T-helper 1 cell treated with Interleukin-12 subunit alpha and Interleukin-12 subunit beta and Interleukin-4 antibody, amounts not matched to agents 30 μg/mL and 1 μg/mL, for 36 hours (primary cell): Measurements from ENCODE around the gene RASSF10.

Source experiments
- H3K27ac Mint-ChIP-seq: one replicate; pipeline ENCODE4 v1.8.0; 2021; ENCODE audit warnings: mild to moderate bottlenecking, mixed read lengths
- H3K27me3 Mint-ChIP-seq: one replicate; pipeline ENCODE4 v1.8.0; 2021; ENCODE audit warnings: low read depth, mixed read lengths
- H3K36me3 Mint-ChIP-seq: one replicate; pipeline ENCODE4 v1.8.0; 2021; ENCODE audit warnings: low read depth, mixed read lengths
- H3K4me1 Mint-ChIP-seq: one replicate; pipeline ENCODE4 v1.8.0; 2021; ENCODE audit warnings: low read depth, mixed read lengths
- H3K4me3 Mint-ChIP-seq: one replicate; pipeline ENCODE4 v1.8.0; 2021; ENCODE audit warnings: mild to moderate bottlenecking, moderate library complexity, mixed read lengths
- H3K9me3 Mint-ChIP-seq: one replicate; pipeline ENCODE4 v1.8.0; 2021; ENCODE audit warnings: mixed read lengths

The RASSF10 gene

GRCh38 chr11:13008625-13009475, at the start of gene RASSF10:
Gene RASSF10 (plus strand): TSS chr11:13009316. CDS start chr11:13009577, 261 bp downstream.
- no peak within 1 kb of the TSS for H3K27ac Mint-ChIP-seq
- H3K36me3 Mint-ChIP-seq: no peaks in the 10 kb centered on the region
- H3K4me3 Mint-ChIP-seq: no peak within 1 kb of the TSS
- H3K27me3 Mint-ChIP-seq: peaks cover 74% of the 10 kb centered on the region
- H3K9me3 Mint-ChIP-seq: no peaks in the 10 kb centered on the region
- no peaks in the 10 kb centered on the region for H3K4me1 Mint-ChIP-seq

GRCh38 chr11:12961615-12962014, 47.5 kb upstream of the RASSF10 start:
- H3K36me3 Mint-ChIP-seq: no peaks in the 10 kb centered on the region
- H3K4me1 Mint-ChIP-seq: no peaks in the 10 kb centered on the region
- H3K4me3 Mint-ChIP-seq: no peak overlapping the region
- peaks cover 15% of the 10 kb centered on the region for H3K27me3 Mint-ChIP-seq
- H3K9me3 Mint-ChIP-seq: no peaks in the 10 kb centered on the region
- no peak overlapping the region for H3K27ac Mint-ChIP-seq

- Mint-ChIP-seq H3K4me3 (no peak overlapping the region), H3K36me3 (no peaks in the 10 kb centered on the region), H3K27ac (no peak overlapping the region), H3K27me3 (peaks cover 15% of the 10 kb centered on the region), H3K9me3 (no peaks in the 10 kb centered on the region), H3K4me1 (no peaks in the 10 kb centered on the region)
Observed at GRCh38 chr11:12962306-12962705, 46.8 kb upstream of the RASSF10 start.

GRCh38 chr11:12963051-12963450, 46.1 kb upstream of the RASSF10 start:
- no peak overlapping the region for H3K27ac Mint-ChIP-seq
- peaks cover 13% of the 10 kb centered on the region for H3K27me3 Mint-ChIP-seq
- H3K4me1 Mint-ChIP-seq: no peaks in the 10 kb centered on the region
- no peak overlapping the region for H3K4me3 Mint-ChIP-seq
- H3K9me3 Mint-ChIP-seq: no peaks in the 10 kb centered on the region
- no peaks in the 10 kb centered on the region for H3K36me3 Mint-ChIP-seq

- Mint-ChIP-seq H3K9me3 (no peaks in the 10 kb centered on the region), H3K4me1 (no peaks in the 10 kb centered on the region), H3K27ac (no peak overlapping the region), H3K27me3 (peaks cover 4% of the 10 kb centered on the region), H3K36me3 (no peaks in the 10 kb centered on the region), H3K4me3 (no peak overlapping the region)
Observed at GRCh38 chr11:12963792-12964536, 45.2 kb upstream of the RASSF10 start.

GRCh38 chr11:12964650-12965049, 44.5 kb upstream of the RASSF10 start:
- Mint-ChIP-seq H3K4me1 (no peaks in the 10 kb centered on the region), H3K36me3 (no peaks in the 10 kb centered on the region), H3K27ac (no peak overlapping the region), H3K4me3 (no peak overlapping the region), H3K27me3 (peaks cover 4% of the 10 kb centered on the region), H3K9me3 (no peaks in the 10 kb centered on the region)

- no peaks in the 10 kb centered on the region for H3K4me1 Mint-ChIP-seq
- H3K27me3 Mint-ChIP-seq: peaks cover 4% of the 10 kb centered on the region
- no peak overlapping the region for H3K27ac Mint-ChIP-seq
- H3K4me3 Mint-ChIP-seq: no peak overlapping the region
- H3K36me3 Mint-ChIP-seq: no peaks in the 10 kb centered on the region
- no peaks in the 10 kb centered on the region for H3K9me3 Mint-ChIP-seq
Observed at GRCh38 chr11:12966002-12966401, 43.1 kb upstream of the RASSF10 start.

- H3K4me1 Mint-ChIP-seq: no peaks in the 10 kb centered on the region
- no peaks in the 10 kb centered on the region for H3K9me3 Mint-ChIP-seq
- H3K27me3 Mint-ChIP-seq: peaks cover 12% of the 10 kb centered on the region
- H3K4me3 Mint-ChIP-seq: no peak overlapping the region
- no peaks in the 10 kb centered on the region for H3K36me3 Mint-ChIP-seq
- no peak overlapping the region for H3K27ac Mint-ChIP-seq
Observed at GRCh38 chr11:12968101-12968500, 41.0 kb upstream of the RASSF10 start.

GRCh38 chr11:12968826-12969225, 40.3 kb upstream of the RASSF10 start:
- H3K27me3 Mint-ChIP-seq: peaks cover 12% of the 10 kb centered on the region
- H3K4me1 Mint-ChIP-seq: no peaks in the 10 kb centered on the region
- H3K27ac Mint-ChIP-seq: no peak overlapping the region
- H3K4me3 Mint-ChIP-seq: no peak overlapping the region
- no peaks in the 10 kb centered on the region for H3K36me3 Mint-ChIP-seq
- no peaks in the 10 kb centered on the region for H3K9me3 Mint-ChIP-seq

GRCh38 chr11:12971955-12972354, 37.2 kb upstream of the RASSF10 start:
- no peak overlapping the region for H3K27ac Mint-ChIP-seq
- peaks cover 8% of the 10 kb centered on the region for H3K27me3 Mint-ChIP-seq
- H3K4me1 Mint-ChIP-seq: no peaks in the 10 kb centered on the region
- no peak overlapping the region for H3K4me3 Mint-ChIP-seq
- H3K9me3 Mint-ChIP-seq: no peaks in the 10 kb centered on the region
- no peaks in the 10 kb centered on the region for H3K36me3 Mint-ChIP-seq

GRCh38 chr11:12973528-12974181, 35.5 kb upstream of the RASSF10 start:
- H3K27me3 Mint-ChIP-seq: peaks cover 11% of the 10 kb centered on the region
- H3K36me3 Mint-ChIP-seq: no peaks in the 10 kb centered on the region
- no peaks in the 10 kb centered on the region for H3K9me3 Mint-ChIP-seq
- no peak overlapping the region for H3K27ac Mint-ChIP-seq
- H3K4me3 Mint-ChIP-seq: no peak overlapping the region
- H3K4me1 Mint-ChIP-seq: no peaks in the 10 kb centered on the region

- Mint-ChIP-seq H3K4me1 (no peaks in the 10 kb centered on the region), H3K9me3 (no peaks in the 10 kb centered on the region), H3K27ac (no peak overlapping the region), H3K4me3 (no peak overlapping the region), H3K36me3 (no peaks in the 10 kb centered on the region), H3K27me3 (peaks cover 11% of the 10 kb centered on the region)
Observed at GRCh38 chr11:12975195-12975594, 33.9 kb upstream of the RASSF10 start.

GRCh38 chr11:12979928-12980689, 29.0 kb upstream of the RASSF10 start:
- peaks cover 7% of the 10 kb centered on the region for H3K27me3 Mint-ChIP-seq
- no peaks in the 10 kb centered on the region for H3K9me3 Mint-ChIP-seq
- no peaks in the 10 kb centered on the region for H3K4me1 Mint-ChIP-seq
- no peak overlapping the region for H3K27ac Mint-ChIP-seq
- no peak overlapping the region for H3K4me3 Mint-ChIP-seq
- no peaks in the 10 kb centered on the region for H3K36me3 Mint-ChIP-seq
